Astrocyte (in vitro differentiated cells and primary cell): ENCODE results near the gene ATP13A1. TPM values are rescaled to one million over a fixed set of nuclear protein-coding genes. Genes with fewer than 3 reads are reported as not detected.

Experiments used
- DNase-seq: peaks from one replicate; pipeline ENCODE4 v3.0.0-alpha.2; 2010; ENCODE audit warnings: low read depth
- FAIRE-seq: peaks from 2 replicates; lab custom pipeline; 2011; peaks lifted over from hg19 to GRCh38; lab: Jason Lieb, UNC
- H2AFZ ChIP-seq: 2 replicates; pipeline ENCODE4 v1.6.0; 2012; ENCODE audit warnings: low read depth, low read length, inconsistent platforms
- H3K27ac ChIP-seq: 2 replicates; pipeline ENCODE4 v1.5.1; 2011; ENCODE audit warnings: low read depth, low read length, inconsistent platforms
- H3K27me3 ChIP-seq: 2 replicates; pipeline ENCODE4 v1.6.0; 2011; ENCODE audit warnings: low read length, inconsistent platforms; ENCODE audit not compliant: insufficient read depth
- H3K36me3 ChIP-seq: 2 replicates; pipeline ENCODE4 v1.5.1; 2011; ENCODE audit warnings: low read length, inconsistent platforms; ENCODE audit not compliant: insufficient read depth
- H3K4me1 ChIP-seq: 2 replicates; pipeline ENCODE4 v1.5.1; 2011; ENCODE audit warnings: low read length, inconsistent platforms; ENCODE audit not compliant: insufficient read depth
- H3K4me2 ChIP-seq: 2 replicates; pipeline ENCODE4 v1.6.0; 2012; ENCODE audit warnings: low read length, inconsistent platforms
- H3K4me3 ChIP-seq: 2 replicates; pipeline ENCODE4 v1.5.1; 2011; ENCODE audit warnings: low read depth, mild to moderate bottlenecking, low read length, inconsistent platforms; ENCODE audit not compliant: insufficient read depth
- H3K79me2 ChIP-seq: 2 replicates; pipeline ENCODE4 v1.6.0; 2012; ENCODE audit warnings: mild to moderate bottlenecking, low read length, inconsistent platforms; ENCODE audit not compliant: insufficient read depth
- H3K9ac ChIP-seq: 2 replicates; pipeline ENCODE4 v1.6.0; 2012; ENCODE audit warnings: mild to moderate bottlenecking, low read length, inconsistent platforms
- H3K9me3 ChIP-seq: 2 replicates; pipeline ENCODE4 v1.5.1; 2012; ENCODE audit warnings: low read depth, mild to moderate bottlenecking, low read length, inconsistent platforms; ENCODE audit not compliant: insufficient read depth
- H4K20me1 ChIP-seq: 2 replicates; pipeline ENCODE4 v1.6.0; 2012; ENCODE audit warnings: low read length, inconsistent platforms; ENCODE audit not compliant: insufficient read depth
- H3K27ac Mint-ChIP-seq: one replicate; pipeline ENCODE4 v1.8.0; 2021; ENCODE audit warnings: mild to moderate bottlenecking, mixed read lengths; ENCODE audit not compliant: unreplicated experiment
- H3K27me3 Mint-ChIP-seq: one replicate; pipeline ENCODE4 v1.8.0; 2021; ENCODE audit warnings: low read depth, mixed read lengths; ENCODE audit not compliant: unreplicated experiment
- H3K36me3 Mint-ChIP-seq: one replicate; pipeline ENCODE4 v1.8.0; 2021; ENCODE audit warnings: low read depth, mixed read lengths; ENCODE audit not compliant: unreplicated experiment
- H3K4me1 Mint-ChIP-seq: one replicate; pipeline ENCODE4 v1.8.0; 2021; ENCODE audit warnings: low read depth, mixed read lengths; ENCODE audit not compliant: unreplicated experiment
- H3K4me3 Mint-ChIP-seq: one replicate; pipeline ENCODE4 v1.8.0; 2021; ENCODE audit warnings: mild to moderate bottlenecking, moderate library complexity, mixed read lengths; ENCODE audit not compliant: unreplicated experiment
- H3K9me3 Mint-ChIP-seq: one replicate; pipeline ENCODE4 v1.8.0; 2021; ENCODE audit warnings: mild to moderate bottlenecking, mixed read lengths; ENCODE audit not compliant: unreplicated experiment
- CTCF ChIP-seq: IDR thresholded peaks from 2 replicates; pipeline ENCODE4 v1.5.1; 2011; ENCODE audit warnings: low read depth, mild to moderate bottlenecking, inconsistent platforms, low read length, moderate library complexity; ENCODE audit not compliant: insufficient read depth
- EZH2 ChIP-seq: IDR thresholded peaks from 2 replicates; pipeline ENCODE4 v1.6.1; 2012; ENCODE audit warnings: mild to moderate bottlenecking, low read length, inconsistent platforms; ENCODE audit not compliant: insufficient read depth
- total RNA-seq: library from RNA; stranded (reverse); gene quantifications from 2 replicates; pipeline ENCODE4 v1.2.1, GENCODE V29; 2021

Gene ATP13A1
- total RNA-seq, 1 donor from 2014 or later, result 65.2 TPM

- DNase-seq (no peak), FAIRE-seq (no peak)
- Histone ChIP-seq H3K9me3 (no peaks in the 10 kb centered on the region), H3K9ac (peak overlapping the region; percentile 18), H3K79me2 (no peaks in the 10 kb centered on the region), H3K27me3 (peaks cover 4% of the 10 kb centered on the region), H4K20me1 (no peaks in the 10 kb centered on the region), H3K27ac (no peak overlapping the region), H3K4me3 (no peak overlapping the region), H3K4me1 (peaks cover 5% of the 10 kb centered on the region), H3K36me3 (no peaks in the 10 kb centered on the region), H3K4me2 (peak overlapping the region; percentile 83), H2AFZ (peak overlapping the region; percentile 86)
- peaks cover 16% of the 10 kb centered on the region for H3K36me3 Mint-ChIP-seq
- no peak overlapping the region for H3K4me3 Mint-ChIP-seq
- TF ChIP-seq EZH2 (no peak), CTCF (no peak)
- no peak overlapping the region for H3K27ac Mint-ChIP-seq
- H3K27me3 Mint-ChIP-seq, result peaks cover 5% of the 10 kb centered on the region
- H3K9me3 Mint-ChIP-seq, result no peaks in the 10 kb centered on the region
- peaks cover 2% of the 10 kb centered on the region for H3K4me1 Mint-ChIP-seq
These were observed 44.2 kb downstream of the ATP13A1 start for GRCh38 chr19:19619181-19619848.

GRCh38 chr19:19618219-19619051, 45.0 kb downstream of the ATP13A1 start, which contains the start of gene PBX4:
Gene PBX4, minus strand, starts transcription at chr19:19618687. Its CDS starts 58 bp downstream, at chr19:19618629.
- H3K9me3 Mint-ChIP-seq, result no peaks in the 10 kb centered on the region
- peak within 1 kb of the TSS; percentile 54 for H3K4me3 ChIP-seq
- DNase-seq (peak; percentile 68), FAIRE-seq (no peak)
- no peak for TF ChIP-seq EZH2
- TF ChIP-seq CTCF, result no peak
- H3K9me3 ChIP-seq, result no peaks in the 10 kb centered on the region
- H3K36me3 ChIP-seq, result no peaks in the 10 kb centered on the region
- peak within 1 kb of the TSS; percentile 81 for H3K4me3 Mint-ChIP-seq
- peaks cover 9% of the 10 kb centered on the region for H3K36me3 Mint-ChIP-seq
- H3K9ac ChIP-seq, result peak within 1 kb of the TSS; percentile 56
- H3K27ac Mint-ChIP-seq, result peak within 1 kb of the TSS; percentile 69
- H3K27ac ChIP-seq, result no peak within 1 kb of the TSS
- peaks cover 6% of the 10 kb centered on the region for H3K4me1 Mint-ChIP-seq
- peaks cover 5% of the 10 kb centered on the region for H3K4me1 ChIP-seq
- peaks cover 5% of the 10 kb centered on the region for H3K27me3 Mint-ChIP-seq
- H3K27me3 ChIP-seq, result peaks cover 4% of the 10 kb centered on the region
- H3K79me2 ChIP-seq, result no peaks in the 10 kb centered on the region
- H4K20me1 ChIP-seq, result no peaks in the 10 kb centered on the region
- H3K4me2 ChIP-seq, result peak within 1 kb of the TSS; percentile 83
- peak within 1 kb of the TSS; percentile 86 for H2AFZ ChIP-seq
